KBM-7 (cell line): ENCODE results near the gene DCAF15.
"Not testable (repeated sequence)": the region's sequence is repeated elsewhere in the genome, so short reads cannot be mapped to it uniquely, and the experiment has no call there.

Experiments used
- DNase-seq: peaks from one replicate; pipeline ENCODE4 v3.0.0-alpha.2; 2015
- in situ Hi-C: fragments of 300-500 bp; cut with MboI; formaldehyde crosslinking; loops from 2 replicates; pipeline ENCODE4 v1.14.3; 2020; ENCODE audit warnings: low sequenced_read_pairs, low pct_unique_long_range_greater_than_20kb, mixed read lengths

DCAF15 gene, protein sequence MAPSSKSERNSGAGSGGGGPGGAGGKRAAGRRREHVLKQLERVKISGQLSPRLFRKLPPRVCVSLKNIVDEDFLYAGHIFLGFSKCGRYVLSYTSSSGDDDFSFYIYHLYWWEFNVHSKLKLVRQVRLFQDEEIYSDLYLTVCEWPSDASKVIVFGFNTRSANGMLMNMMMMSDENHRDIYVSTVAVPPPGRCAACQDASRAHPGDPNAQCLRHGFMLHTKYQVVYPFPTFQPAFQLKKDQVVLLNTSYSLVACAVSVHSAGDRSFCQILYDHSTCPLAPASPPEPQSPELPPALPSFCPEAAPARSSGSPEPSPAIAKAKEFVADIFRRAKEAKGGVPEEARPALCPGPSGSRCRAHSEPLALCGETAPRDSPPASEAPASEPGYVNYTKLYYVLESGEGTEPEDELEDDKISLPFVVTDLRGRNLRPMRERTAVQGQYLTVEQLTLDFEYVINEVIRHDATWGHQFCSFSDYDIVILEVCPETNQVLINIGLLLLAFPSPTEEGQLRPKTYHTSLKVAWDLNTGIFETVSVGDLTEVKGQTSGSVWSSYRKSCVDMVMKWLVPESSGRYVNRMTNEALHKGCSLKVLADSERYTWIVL

DNA sequence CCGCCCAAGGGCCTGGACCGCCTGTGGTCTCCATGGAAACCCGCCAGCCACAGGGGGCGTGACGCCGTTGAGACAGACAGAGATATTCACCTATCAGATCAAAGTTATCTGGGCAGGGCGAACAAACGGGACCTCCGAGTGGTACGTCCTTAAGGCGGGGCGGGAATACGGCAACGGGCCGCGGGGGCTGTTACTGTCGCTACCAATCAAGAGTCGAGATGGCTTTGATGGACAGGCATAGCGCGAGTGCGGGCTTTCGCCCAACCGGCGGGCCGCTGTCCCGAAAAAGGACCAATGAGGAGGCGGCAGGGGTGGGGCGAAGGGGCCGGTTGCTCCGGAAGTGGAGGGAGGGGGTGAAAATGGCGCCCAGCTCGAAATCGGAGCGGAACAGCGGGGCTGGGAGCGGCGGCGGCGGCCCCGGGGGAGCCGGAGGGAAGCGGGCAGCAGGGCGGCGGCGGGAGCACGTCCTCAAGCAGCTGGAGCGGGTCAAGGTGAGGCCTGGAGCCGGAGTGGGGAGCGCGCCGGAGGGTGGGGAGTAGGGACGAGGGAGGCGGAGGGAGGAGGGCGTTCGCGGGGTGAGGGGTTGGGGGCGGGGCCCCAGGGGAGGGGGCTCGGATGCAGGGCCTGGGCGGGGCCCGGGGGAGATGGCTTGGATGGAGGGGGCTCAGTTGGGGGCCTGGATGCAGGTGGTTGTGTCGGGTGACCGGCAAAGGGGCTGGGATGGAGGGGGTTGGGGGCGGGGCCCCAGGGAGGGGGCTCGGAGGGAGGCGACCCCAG lies at the start of gene DCAF15:
Gene DCAF15 (plus strand): TSS at position 356 of the 777 bp plus-strand sequence. CDS start 4 bp downstream, at position 360.
- in situ Hi-C loops = no loop called here

DNA sequence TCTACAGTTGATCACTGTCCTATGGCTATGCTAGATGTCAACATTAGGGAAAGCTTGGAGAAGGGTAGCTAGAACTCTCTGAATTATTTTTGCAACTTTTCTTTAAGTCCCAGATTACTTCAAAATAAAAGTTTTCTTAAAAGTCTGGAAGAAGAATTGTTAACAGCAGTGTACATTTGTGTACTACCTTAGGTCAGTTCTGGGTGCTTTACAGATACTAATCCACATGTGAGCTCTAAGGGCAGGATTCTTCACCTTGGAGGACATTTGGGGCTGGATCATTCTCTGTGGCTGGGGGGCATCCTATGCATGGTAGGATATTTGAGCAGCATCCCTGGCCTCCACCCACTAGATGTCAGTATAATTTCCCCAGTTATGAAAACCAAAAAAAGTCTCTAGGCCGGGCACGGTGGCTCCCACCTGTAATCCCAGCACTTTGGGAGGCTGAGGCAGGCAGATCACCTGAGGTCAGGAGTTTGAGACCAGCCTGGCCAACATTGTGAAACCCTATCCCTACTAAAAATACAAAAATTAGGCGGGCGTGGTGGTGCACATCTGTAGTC lies 49.2 kb upstream of the DCAF15 start:
- in situ Hi-C loops = no loop called here
- DNase-seq = peak; percentile 73

More for the DNA sequence above, at the start of gene DCAF15:
- peak; percentile 99 for DNase-seq

DNA sequence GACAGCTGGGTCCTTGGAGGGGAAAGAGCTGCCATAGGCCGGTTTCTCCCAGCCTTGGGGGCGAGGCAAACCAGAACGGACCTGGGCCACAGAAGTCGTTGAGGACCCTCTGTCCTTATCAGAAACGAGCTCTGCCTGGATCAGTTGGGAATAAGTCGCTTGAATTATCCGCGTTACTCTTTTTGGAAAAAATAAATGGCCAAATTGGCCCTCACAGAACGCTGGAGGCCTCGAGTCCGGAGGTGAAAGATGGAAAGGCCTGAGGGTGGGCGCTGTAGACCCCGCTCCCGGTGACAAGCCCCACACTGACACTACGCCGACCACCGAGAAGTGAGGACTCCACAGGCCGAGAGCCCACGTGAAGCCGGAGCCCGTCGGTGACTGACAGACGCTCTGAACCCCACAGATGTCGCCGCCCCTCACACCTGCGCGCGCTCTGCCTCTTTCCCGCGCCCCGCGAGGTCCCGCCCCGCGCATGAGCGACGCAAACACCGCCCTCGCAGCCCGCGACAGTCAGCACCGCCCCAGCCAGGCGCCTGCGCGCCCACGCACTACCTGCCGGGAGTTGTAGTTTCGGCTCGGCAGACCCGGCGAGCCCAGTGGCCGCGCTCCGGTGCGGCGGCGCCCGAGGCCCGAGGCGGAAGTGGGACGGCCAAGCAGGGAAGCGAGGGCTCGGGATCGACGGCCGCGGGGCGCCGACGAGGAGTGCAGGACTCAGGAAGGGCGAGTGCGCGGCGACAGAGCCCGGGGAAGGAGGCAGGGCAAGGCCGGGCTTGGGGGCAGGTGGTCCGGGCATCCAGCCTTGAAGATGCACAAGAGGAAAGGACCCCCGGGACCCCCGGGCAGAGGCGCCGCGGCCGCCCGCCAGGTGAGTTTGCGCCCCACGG lies 46.4 kb upstream of the DCAF15 start, which contains the start of the genes BRME1 and CC2D1A:
Gene BRME1 (minus strand): TSS at position 484 of the 887 bp plus-strand sequence. CDS start 1,225 bp downstream, outside the sequence.
Gene CC2D1A (plus strand): TSS at position 568 of the 887 bp plus-strand sequence. CDS start 241 bp downstream, at position 809.
- DNase-seq = peak; percentile 91
- in situ Hi-C loops = no loop called here

DNA sequence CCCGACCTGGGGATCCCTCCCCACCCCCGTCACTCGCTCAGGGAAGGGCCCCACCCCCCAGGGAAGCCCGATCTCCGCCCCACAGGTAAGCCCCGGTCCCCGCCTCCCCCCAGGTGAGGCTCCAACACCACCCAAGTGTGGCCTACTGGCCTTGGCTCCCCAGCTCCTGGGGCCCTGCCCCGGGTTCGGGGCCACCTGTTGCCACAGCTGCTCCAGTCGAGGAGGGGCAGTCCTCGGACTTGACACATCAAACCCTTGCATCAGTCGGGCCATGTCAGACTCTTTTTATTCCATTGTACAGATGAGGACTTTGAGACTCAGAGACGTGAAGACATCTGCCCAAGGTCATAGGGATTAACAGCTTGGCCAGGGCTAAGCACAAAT lies 45.8 kb upstream of the DCAF15 start:
- no peak for DNase-seq
- in situ Hi-C loops = no loop called here

DNA sequence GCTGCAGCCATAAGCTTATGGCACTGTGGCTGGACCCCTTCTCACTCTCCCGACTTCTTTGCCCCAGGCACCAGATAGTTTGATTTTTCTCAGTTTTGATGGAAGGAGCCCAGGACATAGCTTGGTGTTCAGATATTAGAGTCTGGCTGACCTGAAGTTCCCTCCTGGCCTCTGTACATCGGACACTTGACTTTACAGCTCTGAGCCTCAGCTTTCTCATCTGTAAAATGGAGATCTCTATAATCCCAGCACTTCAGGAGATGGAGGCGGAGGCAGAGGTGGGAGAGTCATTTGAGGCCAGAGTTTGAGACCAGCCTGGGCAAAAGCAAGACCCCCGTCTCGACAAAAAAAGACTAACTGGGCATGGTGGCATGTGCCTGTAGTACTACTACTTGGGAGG lies 45.4 kb upstream of the DCAF15 start:
- in situ Hi-C loops = no loop called here
- DNase-seq = no peak

DNA sequence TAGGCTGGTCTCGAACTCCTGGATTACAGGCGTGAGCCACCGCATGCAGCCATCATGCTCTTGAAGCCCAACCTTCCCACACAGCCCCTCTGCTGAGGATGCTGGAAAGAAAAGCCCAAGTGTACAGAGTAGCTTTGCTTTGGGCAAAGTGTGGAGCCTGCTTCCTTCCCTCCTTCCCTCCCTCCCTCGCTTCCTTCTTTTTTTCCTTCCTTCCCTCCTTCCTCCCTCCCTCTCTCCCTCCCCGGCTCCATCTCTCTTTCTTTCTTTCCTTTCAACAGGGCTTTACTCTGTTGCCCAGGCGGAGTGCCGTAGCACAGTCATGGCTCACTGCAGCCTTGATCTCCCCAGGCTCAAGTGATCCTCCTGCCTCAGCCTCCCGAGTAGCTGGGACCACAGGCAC lies 43.6 kb upstream of the DCAF15 start:
- no peak for DNase-seq
- in situ Hi-C loops = no loop called here

DNA sequence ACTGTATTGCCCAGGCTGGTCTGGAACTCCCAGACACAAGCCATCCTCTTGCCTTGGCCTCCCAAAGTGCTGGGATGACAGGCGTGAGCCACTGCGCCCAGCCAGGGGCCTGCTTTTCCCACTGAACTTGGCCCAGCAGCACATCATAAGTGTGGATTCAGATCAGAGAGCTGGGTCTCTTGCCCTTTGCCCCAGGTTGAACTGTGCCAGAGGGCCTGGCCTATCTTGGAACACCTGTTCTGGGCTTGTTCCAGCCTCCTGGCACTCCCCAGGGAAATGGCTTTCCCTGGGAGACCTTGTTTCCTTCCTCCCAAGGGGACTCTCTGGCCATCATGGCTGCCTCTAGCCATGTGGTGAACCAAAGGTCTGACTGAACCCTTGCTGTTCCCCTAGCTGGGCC lies 42.9 kb upstream of the DCAF15 start:
- DNase-seq = no peak
- in situ Hi-C loops = no loop called here

DNA sequence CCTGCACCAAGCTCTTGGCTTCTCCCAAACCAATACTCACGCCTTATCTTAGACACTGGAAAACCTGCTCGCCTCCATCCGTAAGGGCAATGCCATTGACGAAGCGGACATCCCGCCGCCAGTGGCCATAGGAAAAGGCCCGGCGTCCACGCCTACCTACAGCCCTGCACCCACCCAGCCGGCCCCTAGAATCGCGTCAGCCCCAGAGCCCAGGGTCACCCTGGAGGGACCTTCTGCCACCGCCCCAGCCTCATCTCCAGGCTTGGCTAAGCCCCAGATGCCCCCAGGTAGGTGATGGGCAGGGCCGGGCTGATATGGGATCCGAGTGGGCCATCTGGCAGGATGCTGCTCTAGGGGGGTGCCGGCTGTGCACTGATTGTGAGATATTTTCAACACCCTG lies 39.0 kb upstream of the DCAF15 start:
- in situ Hi-C loops = no loop called here
- no peak for DNase-seq

DNA sequence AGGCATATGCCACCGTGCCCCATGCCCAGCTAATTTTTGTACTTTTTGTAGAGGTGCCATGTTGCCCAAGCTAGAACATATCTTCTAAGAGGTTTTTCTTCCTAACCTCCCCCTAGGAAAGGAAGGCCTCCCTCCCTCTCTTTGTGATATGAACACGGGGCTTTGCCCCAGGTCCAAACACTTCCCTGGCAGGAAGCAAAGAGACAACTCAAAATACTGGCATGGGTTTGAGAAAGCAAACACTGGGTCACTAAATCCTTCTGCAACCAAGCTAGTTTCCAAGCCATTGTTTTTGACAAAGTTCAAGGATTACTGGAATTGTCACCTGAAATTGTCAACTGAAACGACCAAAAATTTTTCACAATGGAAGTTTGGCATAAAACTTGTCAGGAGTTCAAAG lies 37.5 kb upstream of the DCAF15 start:
- DNase-seq = no peak
- in situ Hi-C loops = no loop called here

DNA sequence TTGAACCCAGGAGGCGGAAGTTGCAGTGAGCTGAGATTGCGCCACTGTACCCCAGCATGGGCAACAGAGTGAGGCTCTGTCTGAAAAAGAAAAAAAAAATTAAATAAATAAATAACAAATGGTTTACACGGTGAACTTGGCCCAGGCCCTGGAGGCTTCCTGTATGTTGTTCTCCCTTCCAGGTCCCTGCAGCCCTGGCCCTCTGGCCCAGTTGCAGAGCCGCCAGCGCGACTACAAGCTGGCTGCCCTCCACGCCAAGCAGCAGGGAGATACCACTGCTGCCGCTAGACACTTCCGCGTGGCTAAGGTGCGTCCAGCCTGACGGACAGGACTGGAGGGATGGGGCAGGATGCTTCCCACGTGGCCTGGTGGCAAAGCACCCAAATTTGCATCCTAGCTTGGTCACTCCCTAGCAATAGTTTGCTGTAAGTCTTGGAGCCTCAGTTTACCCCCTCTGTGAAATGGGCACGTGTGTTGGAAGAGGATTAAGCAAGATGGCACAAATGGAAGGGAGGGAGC lies 34.4 kb upstream of the DCAF15 start:
- DNase-seq = no peak
- in situ Hi-C loops = no loop called here

DNA sequence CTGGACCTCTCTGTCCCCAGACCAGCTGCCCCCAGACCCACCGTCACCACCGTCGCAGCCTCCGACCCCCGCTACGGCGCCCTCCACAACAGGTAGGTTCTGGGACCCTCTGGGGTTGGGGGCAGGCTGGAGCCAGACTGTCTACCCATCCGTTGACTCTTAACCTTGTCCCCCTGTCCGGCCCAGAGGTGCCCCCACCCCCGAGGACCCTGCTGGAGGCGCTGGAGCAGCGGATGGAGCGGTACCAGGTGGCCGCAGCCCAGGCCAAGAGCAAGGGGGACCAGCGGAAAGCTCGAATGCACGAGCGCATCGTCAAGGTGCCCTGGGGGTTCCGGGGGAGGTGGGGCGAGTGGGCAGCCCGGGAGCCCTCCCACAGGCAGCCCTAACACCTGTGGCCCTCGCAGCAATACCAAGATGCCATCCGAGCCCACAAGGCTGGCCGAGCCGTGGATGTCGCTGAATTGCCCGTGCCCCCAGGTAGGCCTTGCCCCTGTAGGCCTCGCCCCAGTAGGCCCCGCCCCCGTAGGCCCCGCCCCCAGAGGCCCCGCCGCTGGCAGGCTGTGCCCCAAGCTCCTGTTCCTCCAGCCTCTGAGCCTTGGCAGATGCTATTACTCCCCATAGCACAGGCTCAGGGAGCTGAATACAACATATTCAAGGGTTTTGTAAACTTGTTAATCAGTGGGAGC lies 33.4 kb upstream of the DCAF15 start:
- no peak for DNase-seq
- in situ Hi-C loops = no loop called here

DNA sequence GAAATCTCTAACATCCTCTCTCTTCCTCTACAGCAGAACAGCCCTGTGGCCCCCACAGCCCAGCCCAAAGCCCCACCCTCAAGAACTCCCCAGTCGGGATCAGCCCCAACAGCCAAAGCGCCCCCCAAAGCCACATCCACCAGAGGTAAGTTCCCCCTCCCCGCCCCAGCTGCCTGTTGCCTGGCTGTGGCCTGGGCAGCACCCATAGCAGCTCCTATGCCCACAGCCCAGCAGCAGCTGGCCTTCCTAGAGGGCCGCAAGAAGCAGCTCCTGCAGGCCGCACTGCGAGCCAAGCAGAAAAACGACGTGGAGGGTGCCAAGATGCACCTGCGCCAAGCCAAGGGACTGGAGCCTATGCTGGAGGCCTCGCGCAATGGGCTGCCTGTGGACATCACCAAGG lies 31.8 kb upstream of the DCAF15 start:
- in situ Hi-C loops = no loop called here
- no peak for DNase-seq

DNA sequence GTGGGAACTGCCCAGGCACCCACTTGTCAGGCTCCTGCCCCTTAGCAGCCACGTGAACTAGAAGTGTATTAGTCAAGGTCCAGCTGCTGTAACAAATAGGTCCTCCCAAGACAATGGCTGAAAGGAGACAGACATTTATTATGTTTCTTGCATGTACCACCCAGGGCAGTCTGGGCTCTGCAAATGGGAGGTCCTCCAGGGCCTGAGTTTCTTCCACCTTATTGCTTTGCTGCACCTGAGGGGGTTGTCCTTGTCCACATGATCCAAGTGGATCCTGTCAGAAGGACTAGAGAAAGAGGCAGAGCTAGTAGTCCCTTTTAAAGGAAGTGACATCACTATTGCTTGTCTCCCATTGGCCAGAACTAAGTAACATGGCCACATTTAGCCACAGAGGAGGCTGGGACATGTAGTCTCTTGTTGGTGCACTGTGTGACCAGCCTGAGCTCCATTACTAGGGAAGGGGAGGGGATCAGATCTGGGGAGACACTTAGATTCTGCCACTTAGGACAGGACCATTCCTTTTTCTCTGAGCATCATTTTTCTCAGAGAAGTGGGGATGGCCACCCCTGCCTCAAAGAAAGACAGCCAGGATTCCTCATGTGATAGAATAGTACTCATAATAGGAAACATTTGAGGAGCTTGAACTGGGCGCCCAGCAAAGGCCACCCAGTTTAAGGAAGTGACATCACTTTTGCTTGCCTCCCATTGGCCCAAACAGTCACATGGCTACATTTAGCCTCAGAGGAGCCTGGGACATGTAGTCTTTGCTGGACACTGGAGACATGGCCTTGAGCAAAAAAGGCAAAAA lies 31.2 kb upstream of the DCAF15 start:
- in situ Hi-C loops = no loop called here
- peak; percentile 54 for DNase-seq

DNA sequence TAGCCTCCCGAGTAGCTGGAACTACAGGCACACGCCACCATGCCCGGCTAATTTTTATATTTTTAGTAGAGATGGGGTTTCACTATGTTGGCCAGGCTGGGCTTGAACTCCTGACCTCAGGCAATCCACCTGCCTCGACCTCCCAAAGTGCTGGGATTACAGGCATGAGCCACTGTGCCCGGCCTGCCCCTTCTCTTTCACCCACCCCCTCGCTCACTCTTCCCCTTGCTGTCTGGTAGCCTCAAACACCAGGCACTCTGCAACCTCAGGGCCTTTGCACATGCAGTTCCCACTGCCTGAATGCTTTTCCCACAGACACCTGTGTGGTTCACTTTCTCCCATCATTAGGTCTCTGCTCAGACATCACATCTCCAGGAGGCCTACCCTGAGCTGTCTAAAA lies 30.2 kb upstream of the DCAF15 start:
- DNase-seq, in situ Hi-C loops: not testable (repeated sequence)

DNA sequence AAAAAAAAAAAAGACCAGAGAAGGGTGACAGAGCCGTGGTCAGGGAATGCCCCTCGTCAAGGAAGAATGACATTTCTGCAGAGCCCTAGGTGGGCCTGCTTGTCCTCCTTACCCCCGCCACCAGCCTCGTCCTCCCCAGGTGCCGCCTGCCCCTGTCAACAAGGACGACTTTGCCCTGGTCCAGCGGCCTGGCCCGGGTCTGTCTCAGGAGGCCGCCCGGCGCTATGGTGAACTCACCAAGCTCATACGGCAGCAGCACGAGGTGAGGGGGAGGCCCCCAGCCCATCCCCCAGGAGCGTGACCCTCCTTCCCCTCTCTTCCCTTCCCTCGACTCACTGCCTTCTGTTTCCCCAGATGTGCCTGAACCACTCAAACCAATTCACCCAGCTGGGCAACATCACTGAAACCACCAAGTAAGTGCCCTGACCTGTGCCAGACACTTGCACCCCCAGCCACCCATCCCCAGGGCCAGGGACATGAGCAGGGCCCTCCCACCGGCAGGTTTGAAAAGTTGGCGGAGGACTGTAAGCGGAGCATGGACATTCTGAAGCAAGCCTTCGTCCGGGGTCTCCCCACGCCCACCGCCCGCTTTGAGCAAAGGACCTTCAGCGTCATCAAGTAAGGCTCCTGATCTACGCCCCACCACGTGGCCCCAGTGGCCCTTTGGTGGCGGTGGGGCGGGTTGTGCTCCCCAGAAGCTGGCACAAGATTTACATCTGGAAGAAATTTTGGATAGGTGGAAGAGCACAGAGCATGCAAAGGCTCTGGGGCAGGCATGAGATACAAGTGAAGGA lies 28.9 kb upstream of the DCAF15 start:
- in situ Hi-C loops = no loop called here
- DNase-seq = no peak

DNA sequence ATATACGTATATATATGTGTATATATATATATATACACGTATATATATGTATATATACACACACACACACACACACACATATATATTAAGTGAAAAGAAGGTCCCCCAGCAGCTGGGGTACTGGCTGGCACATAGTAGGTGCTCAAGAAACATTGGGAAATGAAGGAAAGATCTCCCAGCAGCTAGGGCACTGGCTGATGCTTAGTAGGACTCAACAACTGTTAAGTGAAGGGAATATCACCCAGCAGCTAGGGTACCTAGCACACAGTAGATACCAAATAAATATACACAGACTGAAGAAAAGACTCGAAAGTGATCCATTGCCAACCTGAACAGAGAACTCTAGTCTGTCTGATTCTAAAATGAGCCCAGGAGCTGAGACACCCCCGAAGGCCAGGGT lies 26.3 kb upstream of the DCAF15 start:
- in situ Hi-C loops = no loop called here
- DNase-seq = no peak
